Fibroblast of peridontal ligament (primary cell): ENCODE data around the gene CNTNAP1.
"Not testable (repeated sequence)": the region's sequence is repeated elsewhere in the genome, so short reads cannot be mapped to it uniquely, and the experiment has no call there.

Experiments
- DNase-seq: peaks from one replicate; pipeline ENCODE4 v3.0.0-alpha.2; 2010; ENCODE audit errors: extremely low read depth

Gene CNTNAP1

GRCh38 chr17:42681976-42682721 lies at the start of gene CNTNAP1:
TSS of gene CNTNAP1 (plus strand) at chr17:42682531. CDS start at chr17:42682830, 299 bp downstream.
- peak; percentile 76 for DNase-seq

GRCh38 chr17:42632949-42633444 lies 49.3 kb upstream of the CNTNAP1 start:
- no peak for DNase-seq

- DNase-seq: no peak
Observed at GRCh38 chr17:42639525-42640113, 42.7 kb upstream of the CNTNAP1 start.

- DNase-seq: no peak
Observed at GRCh38 chr17:42640121-42640520, 42.2 kb upstream of the CNTNAP1 start.

- no peak for DNase-seq
Observed at GRCh38 chr17:42642336-42642735, 40.0 kb upstream of the CNTNAP1 start.

GRCh38 chr17:42647778-42648177 lies 34.6 kb upstream of the CNTNAP1 start:
- no peak for DNase-seq

GRCh38 chr17:42651392-42651791 lies 30.9 kb upstream of the CNTNAP1 start:
- DNase-seq: no peak

- DNase-seq: peak; percentile 86
Observed at GRCh38 chr17:42653179-42654124, 28.9 kb upstream of the CNTNAP1 start.

GRCh38 chr17:42655528-42655927 lies 26.8 kb upstream of the CNTNAP1 start:
- DNase-seq: peak; percentile 82

GRCh38 chr17:42657824-42658588 lies 24.3 kb upstream of the CNTNAP1 start:
- DNase-seq: no peak

GRCh38 chr17:42659079-42659931 lies 23.0 kb upstream of the CNTNAP1 start, which contains the start of gene TUBG2:
TSS of gene TUBG2 (plus strand) at chr17:42659284. CDS start at chr17:42659504, 220 bp downstream.
- DNase-seq: peak; percentile 85

- DNase-seq: not testable (repeated sequence)
Observed at GRCh38 chr17:42659932-42660274, 22.4 kb upstream of the CNTNAP1 start.

GRCh38 chr17:42660692-42661345 lies 21.5 kb upstream of the CNTNAP1 start:
- no peak for DNase-seq

- no peak for DNase-seq
Observed at GRCh38 chr17:42665581-42666001, 16.7 kb upstream of the CNTNAP1 start.

GRCh38 chr17:42666126-42666525 lies 16.2 kb upstream of the CNTNAP1 start:
- not testable (repeated sequence) for DNase-seq

- DNase-seq: peak; percentile 77
Observed at GRCh38 chr17:42667088-42667951, 15.0 kb upstream of the CNTNAP1 start.

- DNase-seq: no peak
Observed at GRCh38 chr17:42669705-42669976, 12.7 kb upstream of the CNTNAP1 start.

- DNase-seq: no peak
Observed at GRCh38 chr17:42669977-42670788, 12.1 kb upstream of the CNTNAP1 start.
